Tibial nerve (tissue), 4 donors: ENCODE data around the gene SMG6.

Source experiments
- CTCF ChIP-seq, 5 experiments: fragments of 200-600 bp in 3 of 5; fragments of 450-650 bp in 2 of 5; sonication (generic) in 3 of 5; IDR thresholded peaks; one replicate each; pipeline ENCODE4 v1.5.1; 2016 to 2019; ENCODE audit warnings: antibody characterized with exemption in 5 of 5, mild to moderate bottlenecking in 3 of 5, moderate library complexity in 2 of 5
- EP300 ChIP-seq, 2 donors: sonication (generic); formaldehyde crosslinking; IDR thresholded peaks; one replicate each; pipeline ENCODE4 v1.6.1; 2017; ENCODE audit warnings: antibody characterized with exemption in 2 of 2, mild to moderate bottlenecking in 1 of 2
- POLR2A ChIP-seq, 2 donors: fragments of 450-650 bp; IDR thresholded peaks; one replicate each; pipeline ENCODE4 v1.6.1; 2017; ENCODE audit warnings: antibody characterized with exemption in 2 of 2, mild to moderate bottlenecking in 2 of 2, moderate library complexity in 2 of 2

GRCh38 chr17:2053380-2054261 lies 250.0 kb downstream of the SMG6 start:
- TF ChIP-seq CTCF (IDR thresholded peaks at IDR 0.05) (peak; percentile 51 to 81 (median 67)), POLR2A (IDR thresholded peaks at IDR 0.05) (peak in 1 of 2 donors; percentile 18), EP300 (IDR thresholded peaks at IDR 0.05) (peak in 1 of 2 donors; percentile 27)
